DMS153 treated with DMSO at 0.1 percent for 48 hours (cell line): ENCODE measurements around the gene RTN1.

Source experiments
- DNase-seq: peaks from one replicate; lab custom pipeline; 2025; ENCODE audit not compliant: unreplicated experiment; lab: John Stamatoyannopoulos, UW

The RTN1 gene, protein sequence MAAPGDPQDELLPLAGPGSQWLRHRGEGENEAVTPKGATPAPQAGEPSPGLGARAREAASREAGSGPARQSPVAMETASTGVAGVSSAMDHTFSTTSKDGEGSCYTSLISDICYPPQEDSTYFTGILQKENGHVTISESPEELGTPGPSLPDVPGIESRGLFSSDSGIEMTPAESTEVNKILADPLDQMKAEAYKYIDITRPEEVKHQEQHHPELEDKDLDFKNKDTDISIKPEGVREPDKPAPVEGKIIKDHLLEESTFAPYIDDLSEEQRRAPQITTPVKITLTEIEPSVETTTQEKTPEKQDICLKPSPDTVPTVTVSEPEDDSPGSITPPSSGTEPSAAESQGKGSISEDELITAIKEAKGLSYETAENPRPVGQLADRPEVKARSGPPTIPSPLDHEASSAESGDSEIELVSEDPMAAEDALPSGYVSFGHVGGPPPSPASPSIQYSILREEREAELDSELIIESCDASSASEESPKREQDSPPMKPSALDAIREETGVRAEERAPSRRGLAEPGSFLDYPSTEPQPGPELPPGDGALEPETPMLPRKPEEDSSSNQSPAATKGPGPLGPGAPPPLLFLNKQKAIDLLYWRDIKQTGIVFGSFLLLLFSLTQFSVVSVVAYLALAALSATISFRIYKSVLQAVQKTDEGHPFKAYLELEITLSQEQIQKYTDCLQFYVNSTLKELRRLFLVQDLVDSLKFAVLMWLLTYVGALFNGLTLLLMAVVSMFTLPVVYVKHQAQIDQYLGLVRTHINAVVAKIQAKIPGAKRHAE

DNA sequence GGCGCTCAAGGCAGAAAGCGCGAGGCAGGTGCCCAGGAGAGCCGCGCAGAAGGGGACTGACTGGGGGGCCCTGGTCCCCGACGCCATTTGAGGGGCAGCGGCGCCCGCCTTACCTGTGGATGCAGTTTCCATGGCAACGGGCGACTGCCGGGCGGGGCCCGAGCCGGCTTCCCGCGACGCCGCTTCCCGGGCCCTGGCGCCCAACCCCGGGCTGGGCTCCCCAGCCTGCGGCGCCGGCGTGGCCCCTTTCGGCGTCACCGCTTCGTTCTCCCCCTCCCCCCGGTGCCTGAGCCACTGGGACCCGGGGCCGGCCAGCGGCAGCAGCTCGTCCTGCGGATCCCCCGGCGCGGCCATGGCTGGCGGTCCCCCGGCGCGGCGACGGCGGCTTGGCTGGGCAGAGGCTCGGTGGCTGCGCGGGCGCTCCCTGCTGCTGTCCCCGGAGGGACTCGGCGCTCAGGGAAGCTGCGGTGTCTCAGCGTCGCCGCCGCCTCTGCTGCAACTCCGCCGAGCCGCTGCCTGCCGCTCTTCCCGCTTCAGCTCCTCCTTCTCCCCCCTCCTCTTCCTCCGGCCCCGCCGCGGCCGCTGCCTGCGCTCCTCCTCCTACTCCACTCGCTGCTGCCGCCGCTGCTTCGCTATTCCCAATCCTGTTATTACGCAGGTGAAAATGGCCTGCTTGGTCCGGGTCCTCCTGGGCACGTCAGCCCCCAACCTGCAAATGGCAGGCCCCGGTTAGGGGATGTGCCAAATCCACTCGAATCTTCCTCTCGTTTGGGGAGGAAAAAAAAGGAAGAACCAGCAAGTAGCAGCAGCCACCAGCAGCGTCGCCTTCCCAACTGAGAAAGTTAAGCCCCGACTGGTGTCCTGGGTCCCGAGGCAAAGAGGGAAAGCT is at the start of gene RTN1:
Gene RTN1, minus strand, starts transcription at position 500 of the 889 bp plus-strand sequence. Its CDS starts 146 bp downstream, at position 354.
- peak; percentile 60 for DNase-seq

DNA sequence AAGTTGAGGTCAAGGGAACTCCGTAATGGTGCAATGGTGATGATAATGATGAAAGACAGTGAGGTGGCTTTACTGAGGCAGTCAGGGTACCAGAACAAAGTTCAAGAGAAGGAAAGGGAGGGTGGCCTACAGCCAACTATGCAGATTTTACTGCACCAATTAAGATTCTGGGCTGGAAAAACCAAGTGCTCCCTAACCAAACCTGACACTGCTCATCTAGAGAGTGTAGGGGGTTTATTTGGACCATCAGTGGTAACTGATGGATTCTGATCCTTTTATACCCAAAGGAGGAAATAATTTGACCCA is 49.8 kb upstream of the RTN1 start:
- no peak for DNase-seq

DNA sequence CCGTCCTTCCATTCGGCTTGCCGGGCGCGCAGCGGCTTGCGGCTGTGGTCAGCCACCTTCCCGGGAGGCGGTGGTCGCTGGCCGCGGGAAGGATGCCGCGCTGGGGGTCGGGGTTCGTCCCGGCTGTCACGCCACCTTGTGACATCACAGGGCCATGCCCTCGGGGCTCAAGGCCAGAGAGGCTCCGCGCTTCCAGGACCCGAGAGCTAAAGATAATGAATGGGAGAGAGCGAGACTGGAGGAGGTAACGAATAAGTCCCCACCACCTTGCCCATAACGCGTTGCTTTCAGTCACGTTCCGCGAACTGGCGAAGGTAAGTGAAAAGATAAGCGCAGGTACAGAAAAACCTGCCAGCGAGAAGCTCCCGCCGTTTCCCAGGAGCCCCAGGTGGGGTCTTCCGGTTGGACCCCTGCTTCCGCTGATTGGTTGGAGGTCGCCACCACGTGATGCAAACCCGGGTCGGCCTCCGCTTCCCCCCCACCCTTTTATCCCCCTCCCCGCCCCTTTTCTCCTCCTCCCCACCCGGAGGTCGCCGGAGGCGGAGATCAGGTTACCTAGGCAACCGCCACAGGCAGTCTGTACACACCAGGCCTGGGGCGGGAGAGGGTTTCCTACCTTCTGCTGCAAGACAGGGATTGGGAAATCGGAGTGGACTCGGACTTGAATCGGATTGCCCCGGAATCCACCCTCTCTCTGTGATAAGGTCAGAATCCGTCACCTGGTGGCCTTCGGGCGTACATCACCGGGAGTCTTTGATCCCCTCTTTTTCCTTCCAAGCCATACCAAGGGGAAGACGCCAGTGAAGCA is 49.2 kb upstream of the RTN1 start, which contains the start of gene LRRC9:
Gene LRRC9, plus strand, starts transcription at position 575 of the 808 bp plus-strand sequence.
- DNase-seq = peak; percentile 59

DNA sequence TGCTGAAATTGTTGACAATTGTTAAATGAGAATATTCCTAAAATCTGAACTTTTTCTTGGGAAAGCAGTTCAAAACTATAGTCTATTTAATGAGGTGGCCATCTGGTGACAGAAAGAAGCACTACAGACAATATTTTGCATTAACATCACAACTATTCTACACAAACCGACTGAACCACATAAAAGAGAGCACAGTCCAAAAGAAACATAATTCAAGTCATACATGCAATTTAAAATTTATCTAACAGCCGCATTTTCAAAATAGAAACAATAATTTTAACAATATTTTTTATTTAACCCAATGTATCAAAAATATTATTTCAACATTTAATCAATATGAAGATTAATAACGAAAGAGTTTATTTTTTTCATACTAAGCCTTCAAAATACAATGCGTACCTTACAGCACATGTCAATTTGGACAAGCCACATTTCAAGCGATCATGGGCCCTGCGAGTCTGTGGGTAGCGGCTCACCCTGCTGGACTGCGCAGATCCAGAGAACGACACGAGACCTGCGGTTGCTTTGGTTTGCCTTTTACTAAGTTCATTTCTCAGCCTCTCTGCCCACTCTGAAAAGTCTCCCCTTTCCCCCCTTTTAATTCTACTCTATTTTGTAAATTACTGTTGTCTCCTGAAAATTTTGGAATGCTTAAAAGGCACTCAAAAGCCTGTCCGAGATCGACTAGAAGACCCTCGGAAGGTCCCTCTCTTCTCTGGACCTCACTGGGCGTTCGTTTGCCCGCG is 48.4 kb upstream of the RTN1 start:
- peak; percentile 59 for DNase-seq

DNA sequence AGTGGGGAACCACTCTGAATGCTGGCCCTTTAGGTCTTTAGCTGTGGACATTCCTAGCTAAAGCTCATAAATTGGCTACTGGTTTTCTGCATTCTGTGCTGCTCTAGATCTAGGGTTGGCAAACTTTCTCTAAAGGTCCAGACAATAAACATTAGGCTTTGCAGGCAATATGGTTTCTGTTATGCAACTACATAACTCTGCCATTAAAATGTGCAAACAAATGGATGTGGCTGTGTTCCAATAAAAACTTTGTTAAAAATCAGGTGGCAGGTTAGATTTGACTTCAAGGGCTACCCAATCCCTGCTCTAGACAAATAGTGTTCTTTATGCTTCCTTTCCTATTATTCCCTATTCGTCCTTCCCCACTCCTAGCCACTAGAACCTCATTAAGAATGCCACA is 42.6 kb upstream of the RTN1 start:
- DNase-seq = no peak

GRCh38 chr14:59912443-59912842 is 41.9 kb upstream of the RTN1 start:
- DNase-seq = no peak

GRCh38 chr14:59905188-59905587 is 34.6 kb upstream of the RTN1 start:
- no peak for DNase-seq

GRCh38 chr14:59904184-59904583 is 33.6 kb upstream of the RTN1 start:
- no peak for DNase-seq

DNA sequence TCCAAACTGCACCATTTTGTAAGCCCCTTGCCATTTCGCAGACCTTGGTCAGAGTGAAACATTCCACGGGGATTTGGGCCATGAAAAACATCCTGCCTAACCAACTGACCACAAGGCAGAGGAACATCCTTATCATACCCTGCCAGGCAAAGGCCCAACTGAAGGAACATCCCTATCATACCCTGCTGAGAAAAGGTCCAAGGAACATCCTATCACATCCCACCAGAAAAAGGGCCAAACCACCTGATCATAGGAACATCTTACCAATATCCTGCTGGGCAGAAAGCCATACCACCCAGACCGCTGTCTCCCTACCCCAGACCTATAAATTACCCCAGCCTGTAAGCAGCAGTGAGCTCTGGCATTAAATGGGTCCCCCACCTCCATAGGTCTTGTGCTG is 30.0 kb upstream of the RTN1 start:
- no peak for DNase-seq

- DNase-seq = peak; percentile 11
These were observed 27.3 kb upstream of the RTN1 start for GRCh38 chr14:59897757-59898383.

GRCh38 chr14:59895721-59896120 is 25.1 kb upstream of the RTN1 start:
- no peak for DNase-seq

- DNase-seq = no peak
These were observed 20.1 kb upstream of the RTN1 start for GRCh38 chr14:59890676-59891075.

DNA sequence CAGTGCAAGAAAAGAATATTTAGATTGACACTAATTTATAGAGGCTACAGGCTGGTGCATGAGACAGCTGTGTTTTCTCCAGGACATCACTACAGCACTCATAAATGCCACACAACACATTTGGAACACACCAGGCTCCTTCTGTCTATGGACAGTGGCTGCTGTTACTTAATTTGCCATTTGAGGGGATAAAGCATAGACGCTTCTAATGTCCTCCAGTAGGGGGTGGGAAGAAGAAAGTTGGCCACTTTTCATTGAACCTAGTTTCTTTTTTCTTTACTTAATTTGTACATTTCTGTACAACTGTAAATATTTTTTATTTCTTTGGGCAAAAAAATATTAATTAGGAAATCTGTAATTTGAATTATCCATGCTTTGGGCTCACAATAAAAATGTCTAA is 12.4 kb upstream of the RTN1 start:
- DNase-seq = no peak

DNA sequence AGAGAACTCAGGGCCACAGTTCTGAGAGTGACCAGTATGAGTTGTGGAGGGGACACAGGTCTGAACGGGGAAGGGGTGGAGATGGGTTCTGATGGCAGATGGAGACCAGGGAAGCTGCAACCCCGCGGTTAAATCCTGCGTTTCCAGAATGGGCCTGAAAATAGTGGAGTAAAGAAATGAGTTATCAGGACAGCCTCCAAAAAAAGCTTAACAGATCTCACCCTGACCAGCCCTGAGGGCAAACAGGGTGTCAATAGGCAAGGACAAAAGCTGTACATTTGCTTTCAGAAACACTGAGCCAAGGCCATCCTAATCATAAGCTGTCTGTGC is 555 bp upstream of the RTN1 start:
- no peak for DNase-seq

- DNase-seq = peak; percentile 12
These were observed 958 bp downstream of the RTN1 start for GRCh38 chr14:59869381-59870255.

DNA sequence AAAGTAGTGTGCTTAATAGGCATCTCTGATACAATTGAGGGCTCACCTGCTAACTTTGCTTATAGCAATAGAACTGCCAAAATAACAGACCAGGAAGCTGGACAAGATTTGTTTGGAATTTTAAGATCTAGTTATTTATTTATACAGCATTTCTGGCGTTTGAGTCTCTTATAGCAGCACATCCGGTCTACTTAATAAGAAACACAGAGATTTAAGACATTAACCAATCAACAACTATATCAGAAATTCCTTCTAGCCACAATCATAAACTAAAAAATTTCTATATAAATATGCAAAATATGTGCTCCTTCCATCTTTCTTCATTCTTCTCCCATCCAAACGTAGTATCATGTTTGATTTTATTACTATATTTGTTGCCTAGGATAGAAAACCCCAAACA is 2.6 kb downstream of the RTN1 start:
- DNase-seq = no peak

GRCh38 chr14:59863806-59864525 is 6.6 kb downstream of the RTN1 start:
- no peak for DNase-seq

- no peak for DNase-seq
These were observed 13.2 kb downstream of the RTN1 start for GRCh38 chr14:59857328-59857727.
